ENCODE data around the gene UHRF1.
A peak's percentile ranks its signal among the peaks of the same experiment; 100 is the strongest.

Gene UHRF1

DNA sequence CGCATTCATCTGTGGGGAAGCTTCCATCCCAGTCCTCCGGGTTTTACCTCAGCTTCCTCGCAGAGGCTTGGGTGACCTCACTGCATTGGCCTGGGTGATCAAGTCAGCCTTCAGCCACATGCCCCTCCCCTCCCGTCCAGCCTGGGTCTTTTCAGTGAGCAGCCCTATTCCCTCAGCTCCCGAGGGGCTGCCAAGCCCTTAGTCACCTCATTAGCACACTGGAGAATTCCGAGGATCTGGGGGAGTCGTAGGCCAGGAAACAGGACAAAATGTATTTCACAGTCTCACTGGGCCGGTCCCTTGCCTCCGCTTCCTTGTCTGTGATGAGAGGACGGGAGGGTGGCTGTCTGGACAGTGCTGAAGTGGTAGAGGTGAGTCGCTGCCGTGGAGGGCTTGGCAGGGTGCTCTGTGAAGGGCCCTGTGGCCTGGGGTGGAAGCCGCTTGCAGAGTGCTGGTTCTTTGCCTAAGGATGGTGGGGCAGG, 79.5 kb downstream of the UHRF1 start:
- H3K4me3 ChIP-seq (ENCODE audit: low read length) = no peak overlapping the region
- TF ChIP-seq, protein P1, sequence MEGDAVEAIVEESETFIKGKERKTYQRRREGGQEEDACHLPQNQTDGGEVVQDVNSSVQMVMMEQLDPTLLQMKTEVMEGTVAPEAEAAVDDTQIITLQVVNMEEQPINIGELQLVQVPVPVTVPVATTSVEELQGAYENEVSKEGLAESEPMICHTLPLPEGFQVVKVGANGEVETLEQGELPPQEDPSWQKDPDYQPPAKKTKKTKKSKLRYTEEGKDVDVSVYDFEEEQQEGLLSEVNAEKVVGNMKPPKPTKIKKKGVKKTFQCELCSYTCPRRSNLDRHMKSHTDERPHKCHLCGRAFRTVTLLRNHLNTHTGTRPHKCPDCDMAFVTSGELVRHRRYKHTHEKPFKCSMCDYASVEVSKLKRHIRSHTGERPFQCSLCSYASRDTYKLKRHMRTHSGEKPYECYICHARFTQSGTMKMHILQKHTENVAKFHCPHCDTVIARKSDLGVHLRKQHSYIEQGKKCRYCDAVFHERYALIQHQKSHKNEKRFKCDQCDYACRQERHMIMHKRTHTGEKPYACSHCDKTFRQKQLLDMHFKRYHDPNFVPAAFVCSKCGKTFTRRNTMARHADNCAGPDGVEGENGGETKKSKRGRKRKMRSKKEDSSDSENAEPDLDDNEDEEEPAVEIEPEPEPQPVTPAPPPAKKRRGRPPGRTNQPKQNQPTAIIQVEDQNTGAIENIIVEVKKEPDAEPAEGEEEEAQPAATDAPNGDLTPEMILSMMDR (conservative IDR thresholded peaks at IDR 0.05; ENCODE audit: low read depth, low read length) = no peak

DNA sequence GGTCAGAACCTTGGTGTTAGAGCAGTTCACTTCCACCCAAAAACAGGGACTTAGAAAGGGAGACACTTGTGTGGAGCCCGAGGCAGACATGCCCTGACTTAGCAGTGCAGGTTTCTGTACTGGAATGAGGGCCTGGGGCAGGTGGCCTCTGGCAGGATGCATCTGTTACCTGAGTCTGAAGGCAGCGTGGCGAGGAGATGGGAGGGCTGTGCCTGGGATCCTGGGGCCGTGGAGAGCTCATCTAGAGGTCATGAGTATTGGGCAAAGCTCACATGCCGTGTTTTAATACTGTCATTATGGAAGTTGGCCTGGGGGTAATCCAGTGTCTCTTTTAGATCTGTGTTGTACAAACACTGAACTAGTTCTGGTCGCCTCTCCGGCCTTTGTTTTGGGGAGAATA, 81.0 kb downstream of the UHRF1 start:
- no peak overlapping the region for H3K4me3 ChIP-seq (ENCODE audit: low read length)
- TF ChIP-seq, protein P1 (conservative IDR thresholded peaks at IDR 0.05; ENCODE audit: low read depth, low read length) = no peak
- DNase-seq (ENCODE audit: low read depth) = no peak

More for the DNA sequence above, 79.5 kb downstream of the UHRF1 start:
- DNase-seq (ENCODE audit: low read depth) = peak; percentile 76

DNA sequence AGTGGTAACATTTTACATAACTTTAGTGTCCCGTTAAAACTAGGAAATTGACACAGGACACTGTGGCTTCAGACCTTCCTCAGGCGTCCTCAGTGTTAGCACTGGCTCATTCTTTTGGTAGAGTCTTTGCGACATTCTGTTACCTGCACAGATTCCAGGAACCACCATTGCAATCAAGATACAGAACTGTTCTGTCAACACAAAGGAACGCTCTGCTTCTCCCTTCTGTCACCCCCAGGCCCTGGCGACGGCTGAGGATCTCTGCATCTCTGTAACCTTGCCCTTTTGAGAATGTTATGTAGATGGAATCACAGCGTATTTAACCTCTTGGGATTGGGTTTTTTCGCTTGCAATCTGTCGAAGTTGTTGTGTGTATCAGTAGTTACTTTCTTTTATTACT, 82.2 kb downstream of the UHRF1 start:
- TF ChIP-seq, protein P1 (conservative IDR thresholded peaks at IDR 0.05; ENCODE audit: low read depth, low read length) = no peak
- no peak overlapping the region for H3K4me3 ChIP-seq (ENCODE audit: low read length)
- no peak for DNase-seq (ENCODE audit: low read depth)

DNA sequence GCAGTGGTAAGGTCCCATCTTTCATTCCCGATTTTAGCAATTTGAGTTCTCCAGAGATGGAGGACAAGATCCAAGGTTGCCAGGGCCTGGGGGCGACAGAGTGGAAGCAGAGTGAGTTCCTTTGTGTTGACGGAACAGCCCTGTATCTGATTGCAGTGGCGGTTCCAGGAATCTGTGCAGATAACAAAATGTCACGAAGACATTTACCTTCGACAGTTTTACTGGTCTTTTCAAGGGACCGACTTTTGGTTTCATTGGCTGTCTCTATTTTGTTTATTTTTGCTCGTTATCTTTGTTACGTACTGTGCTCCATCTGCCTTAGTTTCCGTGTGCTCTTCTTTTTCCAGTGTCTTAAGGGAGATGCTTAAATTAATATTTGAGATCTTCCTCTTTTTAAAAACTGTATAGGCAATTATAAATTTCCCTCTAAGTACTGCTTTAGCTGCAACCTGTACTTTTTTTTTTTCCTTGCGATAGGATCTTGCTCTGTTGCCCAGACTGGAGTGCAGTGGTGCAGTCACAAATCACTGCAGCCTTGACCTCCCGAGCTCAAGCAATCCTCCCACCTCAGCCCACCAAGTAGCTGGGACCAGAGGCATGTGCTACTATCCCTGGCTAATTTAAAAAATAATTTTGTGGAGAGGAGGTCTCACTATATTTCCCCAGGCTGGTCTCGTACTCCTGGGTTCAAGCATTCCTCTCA, 82.8 kb downstream of the UHRF1 start:
- no peak for DNase-seq (ENCODE audit: low read depth)
- TF ChIP-seq, protein P1 (conservative IDR thresholded peaks at IDR 0.05; ENCODE audit: low read depth, low read length) = no peak
- H3K4me3 ChIP-seq (ENCODE audit: low read length) = no peak overlapping the region

GRCh38 chr19:4993683-4994082, 84.4 kb downstream of the UHRF1 start:
- TF ChIP-seq, protein P1 (conservative IDR thresholded peaks at IDR 0.05; ENCODE audit: low read depth, low read length) = no peak
- no peak overlapping the region for H3K4me3 ChIP-seq (ENCODE audit: low read length)
- no peak for DNase-seq (ENCODE audit: low read depth)

DNA sequence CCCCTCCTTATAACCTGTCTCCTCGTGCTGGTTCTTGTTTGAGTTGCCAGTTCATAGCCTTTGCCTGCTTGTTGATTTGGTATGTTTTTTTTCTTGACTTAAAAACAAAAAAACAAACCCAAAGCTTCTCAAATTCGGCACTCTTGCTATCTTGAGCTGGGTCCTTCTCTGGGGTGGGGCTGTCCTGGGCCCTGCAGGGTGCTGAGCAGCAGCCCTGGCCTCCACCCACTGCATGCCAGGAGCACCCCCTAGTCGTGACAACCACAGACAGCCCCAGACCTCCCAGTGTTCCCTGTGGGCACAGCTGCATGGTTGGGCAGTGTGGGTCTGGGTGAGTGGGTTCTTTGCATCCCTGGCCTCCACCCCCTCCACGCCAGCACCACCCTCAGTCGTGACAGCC, 87.4 kb downstream of the UHRF1 start:
- no peak overlapping the region for H3K4me3 ChIP-seq (ENCODE audit: low read length)
- TF ChIP-seq, protein P1 (conservative IDR thresholded peaks at IDR 0.05; ENCODE audit: low read depth, low read length) = no peak
- DNase-seq (ENCODE audit: low read depth) = no peak

GRCh38 chr19:4997297-4997696, 88.0 kb downstream of the UHRF1 start:
- TF ChIP-seq, protein P1 (conservative IDR thresholded peaks at IDR 0.05; ENCODE audit: low read depth, low read length) = no peak
- no peak for DNase-seq (ENCODE audit: low read depth)
- H3K4me3 ChIP-seq (ENCODE audit: low read length) = no peak overlapping the region
